CD14-positive monocyte (primary cell): ENCODE measurements around the gene ZNF688. TPM values are rescaled to one million over a fixed set of nuclear protein-coding genes. Genes with fewer than 3 reads are reported as not detected.

Experiments used
- DNase-seq, 3 donors: peaks; one replicate each; pipeline ENCODE4 v3.0.0-alpha.2; 2011 to 2022
- H2AFZ ChIP-seq: 2 replicates; pipeline ENCODE4 v1.6.0; 2012; ENCODE audit warnings: mild to moderate bottlenecking, low read depth, low read length, inconsistent platforms; ENCODE audit not compliant: insufficient read depth, poor library complexity, severe bottlenecking
- H3K27ac ChIP-seq, 2 donors: 1 replicate in 1 of 2; 2 replicates in 1 of 2; pipeline ENCODE4 v1.5.1; 2012 to 2013; ENCODE audit warnings: low read length in 2 of 2, control low read depth in 1 of 2, inconsistent platforms in 1 of 2, low read depth in 1 of 2, mild to moderate bottlenecking in 1 of 2
- H3K27me3 ChIP-seq, 2 donors: one replicate each; pipeline versions ENCODE4 v1.6.0 to v1.6.1; 2011 to 2013; ENCODE audit warnings: low read length in 2 of 2; ENCODE audit not compliant: control insufficient read depth in 2 of 2, insufficient read depth in 2 of 2
- H3K36me3 ChIP-seq, 2 donors: replicated peaks in 1 of 2; 1 replicate in 1 of 2; 2 replicates in 1 of 2; pipeline versions ENCODE4 v1.5.1 to v1.6.1; 2012 to 2013; ENCODE audit warnings: low read length in 2 of 2, control low read depth in 1 of 2, inconsistent platforms in 1 of 2, mild to moderate bottlenecking in 1 of 2; ENCODE audit not compliant: insufficient read depth in 2 of 2, control insufficient read depth in 1 of 2
- H3K4me1 ChIP-seq, 2 donors: 1 replicate in 1 of 2; 2 replicates in 1 of 2; pipeline versions ENCODE4 v1.5.1 to v1.6.1; 2012 to 2013; ENCODE audit warnings: low read length in 2 of 2, control low read depth in 1 of 2, inconsistent platforms in 1 of 2, mild to moderate bottlenecking in 1 of 2, moderate library complexity in 1 of 2; ENCODE audit not compliant: insufficient read depth in 2 of 2, control insufficient read depth in 1 of 2
- H3K4me2 ChIP-seq: replicated peaks from 2 replicates; pipeline ENCODE3; 2012; ENCODE audit warnings: low read length, moderate library complexity, mild to moderate bottlenecking; ENCODE audit not compliant: poor library complexity, severe bottlenecking; ENCODE audit errors: extremely low read depth
- H3K4me3 ChIP-seq, 3 experiments: fragments of 200-600 bp in 1 of 3; sonication (generic) in 1 of 3; replicated peaks in 1 of 3; 1 replicate in 2 of 3; 2 replicates in 1 of 3; pipeline ENCODE4 v1.5.1; 2011 to 2013; ENCODE audit warnings: low read length in 3 of 3, mild to moderate bottlenecking in 3 of 3, control low read depth in 2 of 3, low read depth in 2 of 3, inconsistent platforms in 1 of 3, moderate library complexity in 1 of 3
- H3K79me2 ChIP-seq: 2 replicates; pipeline ENCODE4 v1.6.0; 2012; ENCODE audit warnings: mild to moderate bottlenecking, control low read depth, inconsistent platforms, low read length, moderate library complexity; ENCODE audit not compliant: insufficient read depth
- H3K9ac ChIP-seq: 2 replicates; pipeline ENCODE4 v1.6.0; 2017; ENCODE audit warnings: low read length, mild to moderate bottlenecking; ENCODE audit not compliant: insufficient read depth, poor library complexity, severe bottlenecking
- H3K9me3 ChIP-seq, 2 donors: replicated peaks in 1 of 2; 1 replicate in 1 of 2; 2 replicates in 1 of 2; pipeline versions ENCODE4 v1.5.1 to v1.6.1; 2012 to 2013; ENCODE audit warnings: low read length in 2 of 2, control low read depth in 1 of 2; ENCODE audit not compliant: control insufficient read depth in 1 of 2, insufficient read depth in 1 of 2
- H4K20me1 ChIP-seq: 2 replicates; pipeline ENCODE4 v1.6.0; 2012; ENCODE audit warnings: mild to moderate bottlenecking, low read length, control low read depth, moderate library complexity; ENCODE audit not compliant: insufficient read depth
- H3K27ac Mint-ChIP-seq, 7 donors: one replicate each; pipeline ENCODE4 v1.8.0; 2020; ENCODE audit warnings: mild to moderate bottlenecking in 7 of 7, mixed read lengths in 7 of 7, moderate library complexity in 6 of 7, inconsistent platforms in 2 of 7
- H3K27me3 Mint-ChIP-seq, 3 donors: one replicate each; pipeline ENCODE4 v1.8.0; 2021 to 2022; ENCODE audit warnings: low read depth in 3 of 3, mild to moderate bottlenecking in 3 of 3, mixed read lengths in 3 of 3, moderate library complexity in 3 of 3, inconsistent platforms in 1 of 3
- H3K36me3 Mint-ChIP-seq, 2 donors: one replicate each; pipeline ENCODE4 v1.8.0; 2020; ENCODE audit warnings: mixed read lengths in 2 of 2, inconsistent platforms in 1 of 2, mild to moderate bottlenecking in 1 of 2
- H3K4me1 Mint-ChIP-seq: one replicate; pipeline ENCODE4 v1.8.0; 2020; ENCODE audit warnings: mild to moderate bottlenecking, mixed read lengths
- H3K4me3 Mint-ChIP-seq, 2 donors: one replicate each; pipeline ENCODE4 v1.8.0; 2020; ENCODE audit warnings: mild to moderate bottlenecking in 2 of 2, mixed read lengths in 2 of 2, moderate library complexity in 1 of 2
- H3K9me3 Mint-ChIP-seq, 7 donors: one replicate each; pipeline ENCODE4 v1.8.0; 2020 to 2022; ENCODE audit warnings: mixed read lengths in 7 of 7, mild to moderate bottlenecking in 6 of 7, moderate library complexity in 6 of 7, inconsistent platforms in 2 of 7
- WGBS: methylation state at CpG from one replicate; pipeline ENCODE4 v1.1.5; 2013; ENCODE audit warnings: missing lambda C conversion rate; ENCODE audit not compliant: insufficient coverage; 5-methylcytosine and 5-hydroxymethylcytosine counted together
- intact Hi-C, 2 donors: fragments of 100-400 bp; cut with micrococcal nuclease; formaldehyde crosslinking; loops; one replicate each; pipeline versions ENCODE4 v1.15.0 to v1.15.1; 2023
- polyA plus RNA-seq, 3 donors: library from polyadenylated mRNA; depleted of rRNA in 1 of 3; unstranded in 2 of 3; stranded (reverse) in 1 of 3; fragments of 300-500 nt in 2 of 3; fragments of >200 nt in 1 of 3; fragmentation: Illumina TruSeq in 2 of 3; gene quantifications; 1 replicate in 2 of 3; 2 replicates in 1 of 3; pipeline ENCODE4 v1.2.3, GENCODE V29; 2012 to 2021
- TF ChIP-seq, protein P1 (sequence below): fragments of 200-600 bp; IDR thresholded peaks from one replicate; pipeline ENCODE4 v1.8.0; 2022; ENCODE audit warnings: antibody characterized with exemption, mild to moderate bottlenecking

Gene ZNF688
- polyA plus RNA-seq, 3 donors, result 10.3 to 24.1 (median 18.9) TPM

DNA sequence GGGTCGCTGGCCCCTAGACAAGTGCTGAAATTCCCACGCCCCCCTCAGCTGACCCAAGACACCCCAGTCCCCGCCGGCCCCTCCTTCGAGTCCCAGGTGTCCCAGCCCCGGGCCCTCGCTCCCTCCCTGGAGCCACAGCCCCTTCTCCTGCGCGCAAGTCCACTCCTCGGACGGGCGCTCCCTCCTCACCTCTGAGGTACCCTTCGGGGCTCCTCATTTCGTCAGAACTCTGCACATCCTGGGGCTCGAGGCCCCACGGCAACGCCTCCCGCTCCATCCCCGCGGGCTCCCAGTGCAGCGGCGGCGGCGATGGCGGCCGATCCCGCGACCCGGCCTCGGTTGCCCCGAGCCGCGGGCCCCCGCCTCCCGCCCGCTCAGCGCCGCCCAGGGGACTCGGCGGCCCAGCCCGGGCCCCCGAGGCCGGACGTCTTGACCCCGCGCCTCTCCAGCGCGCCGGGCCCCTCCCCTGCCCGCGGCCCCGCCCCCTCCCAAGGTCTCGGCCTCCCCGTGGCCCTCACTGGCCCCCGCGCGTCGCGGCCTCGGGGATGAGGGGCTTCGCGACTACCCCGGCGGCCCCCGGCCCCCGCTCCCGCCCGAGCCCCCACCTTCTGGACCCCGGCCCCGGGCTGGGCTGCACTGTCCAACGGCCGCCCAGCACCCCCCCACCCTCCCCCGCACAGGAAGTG is 45.2 kb downstream of the ZNF688 start, which contains the start of gene ZNF768:
ZNF768 (minus strand) TSS at position 430 of the 686 bp plus-strand sequence; CDS start at position 277, 153 bp downstream.
- H2AFZ ChIP-seq, result peak within 1 kb of the TSS; percentile 96
- H3K4me2 ChIP-seq, result peak within 1 kb of the TSS; percentile 99
- peaks cover 26% of the 10 kb centered on the region for H4K20me1 ChIP-seq
- intact Hi-C loops, result loop anchor here (2.0 to 5.0 kb wide), 5 partner anchors 33 to 86 kb away; partner anchors contain the start of genes ZNF785 (in 2 of the 2), SEPHS2 (in 1 of the 2), ZNF689 (in 1 of the 2) and ZNF764 (in 1 of the 2)
- Mint-ChIP-seq H3K36me3 (peaks cover 24 to 26% of the 10 kb centered on the region in 2 donors), H3K4me3 (peak within 1 kb of the TSS; percentile 97), H3K9me3 (peaks cover 0 to 2% (median 0%) of the 10 kb centered on the region in 7 donors), H3K4me1 (peaks cover 29% of the 10 kb centered on the region), H3K27me3 (peaks cover 0 to 4% (median 0%) of the 10 kb centered on the region in 3 donors), H3K27ac (peak within 1 kb of the TSS; percentile 92 to 97 (median 97))
- H3K9me3 ChIP-seq, result no peaks in the 10 kb centered on the region
- peak within 1 kb of the TSS; percentile 85 to 87 for H3K27ac ChIP-seq
- H3K36me3 ChIP-seq, result peaks cover 17 to 26% of the 10 kb centered on the region in 2 donors
- H3K27me3 ChIP-seq, result no peaks in the 10 kb centered on the region
- H3K4me3 ChIP-seq, result peak within 1 kb of the TSS; percentile 59 to 93 (median 74)
- peaks cover 28 to 39% of the 10 kb centered on the region in 2 donors for H3K4me1 ChIP-seq
- TF ChIP-seq, protein P1, sequence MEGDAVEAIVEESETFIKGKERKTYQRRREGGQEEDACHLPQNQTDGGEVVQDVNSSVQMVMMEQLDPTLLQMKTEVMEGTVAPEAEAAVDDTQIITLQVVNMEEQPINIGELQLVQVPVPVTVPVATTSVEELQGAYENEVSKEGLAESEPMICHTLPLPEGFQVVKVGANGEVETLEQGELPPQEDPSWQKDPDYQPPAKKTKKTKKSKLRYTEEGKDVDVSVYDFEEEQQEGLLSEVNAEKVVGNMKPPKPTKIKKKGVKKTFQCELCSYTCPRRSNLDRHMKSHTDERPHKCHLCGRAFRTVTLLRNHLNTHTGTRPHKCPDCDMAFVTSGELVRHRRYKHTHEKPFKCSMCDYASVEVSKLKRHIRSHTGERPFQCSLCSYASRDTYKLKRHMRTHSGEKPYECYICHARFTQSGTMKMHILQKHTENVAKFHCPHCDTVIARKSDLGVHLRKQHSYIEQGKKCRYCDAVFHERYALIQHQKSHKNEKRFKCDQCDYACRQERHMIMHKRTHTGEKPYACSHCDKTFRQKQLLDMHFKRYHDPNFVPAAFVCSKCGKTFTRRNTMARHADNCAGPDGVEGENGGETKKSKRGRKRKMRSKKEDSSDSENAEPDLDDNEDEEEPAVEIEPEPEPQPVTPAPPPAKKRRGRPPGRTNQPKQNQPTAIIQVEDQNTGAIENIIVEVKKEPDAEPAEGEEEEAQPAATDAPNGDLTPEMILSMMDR, result no peak
- peak within 1 kb of the TSS; percentile 80 for H3K9ac ChIP-seq
- DNase-seq, result peak in 2 of 3 donors; percentile 6 to 21
- H3K79me2 ChIP-seq, result peaks cover 4% of the 10 kb centered on the region
- WGBS, result under 1% methylated on average over 47 of the region's 73 CpGs

DNA sequence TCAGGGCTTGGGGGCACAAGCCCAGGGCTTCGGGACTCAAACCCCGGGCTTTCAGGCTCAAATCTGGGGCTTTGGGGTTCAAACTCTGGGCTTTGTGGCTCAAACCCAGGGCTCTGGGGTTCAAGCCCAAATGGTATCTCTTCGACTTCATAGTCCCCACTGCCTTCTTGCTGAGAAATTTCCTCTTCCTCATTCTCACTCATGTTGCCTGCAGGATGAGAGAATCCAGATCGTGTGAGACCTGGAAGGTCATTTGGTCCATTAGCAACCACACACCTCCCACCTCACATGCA is 45.7 kb downstream of the ZNF688 start:
- Histone ChIP-seq H3K79me2 (peaks cover 4% of the 10 kb centered on the region), H2AFZ (peak overlapping the region; percentile 96), H3K9me3 (no peaks in the 10 kb centered on the region), H3K36me3 (peaks cover 13 to 25% of the 10 kb centered on the region in 2 donors), H3K9ac (peak overlapping the region; percentile 53), H4K20me1 (peaks cover 28% of the 10 kb centered on the region), H3K4me3 (peak overlapping the region; percentile 59 to 93 (median 74)), H3K4me2 (peak overlapping the region; percentile 99), H3K27ac (peak overlapping the region; percentile 8 to 28), H3K4me1 (peaks cover 28 to 39% of the 10 kb centered on the region in 2 donors), H3K27me3 (no peaks in the 10 kb centered on the region)
- peak overlapping the region; percentile 51 to 91 (median 72) for H3K27ac Mint-ChIP-seq
- H3K27me3 Mint-ChIP-seq, result peaks cover 0 to 4% (median 0%) of the 10 kb centered on the region in 3 donors
- TF ChIP-seq, protein P1, result no peak
- intact Hi-C loops, result loop anchor here (2.0 to 5.0 kb wide), 5 partner anchors 33 to 87 kb away; partner anchors contain the start of genes ZNF785 (in 2 of the 2), SEPHS2 (in 1 of the 2), ZNF689 (in 1 of the 2) and ZNF764 (in 1 of the 2)
- H3K4me1 Mint-ChIP-seq, result peaks cover 29% of the 10 kb centered on the region
- DNase-seq, result peak in 2 of 3 donors; percentile 7 to 19
- H3K4me3 Mint-ChIP-seq, result peak overlapping the region; percentile 97
- WGBS, result 46% methylated on average over 4 of the region's 4 CpGs
- H3K9me3 Mint-ChIP-seq, result peaks cover 0 to 2% (median 0%) of the 10 kb centered on the region in 7 donors
- peaks cover 20 to 24% of the 10 kb centered on the region in 2 donors for H3K36me3 Mint-ChIP-seq
